Heart left ventricle (tissue), 13 donors: ENCODE results near the gene EIF2AK2.

Source experiments
- CTCF ChIP-seq, 12 donors: fragments of 200-600 bp; sonication (generic) in 4 of 12; IDR thresholded peaks; one replicate each; pipeline versions ENCODE4 v1.5.0 to v1.8.0; 2018 to 2022; ENCODE audit warnings: antibody characterized with exemption in 12 of 12, mild to moderate bottlenecking in 5 of 12
- POLR2A ChIP-seq, 2 donors: fragments of 450-650 bp; IDR thresholded peaks; one replicate each; pipeline ENCODE4 v1.6.1; 2017; ENCODE audit warnings: antibody characterized with exemption in 2 of 2, mild to moderate bottlenecking in 2 of 2, moderate library complexity in 2 of 2
- donor health status: ischemic (EF 13 %, LVEDD 7.1; RV severe dilation, severe dysfunction).
- donor health status: DM: no; HTN: yes; CAD: no.
- donor health status: DM: no; HTN: no; CAD: no.
- donor health status: ischemic (EF 25% LVEDD 6.9; RV normal size, moderate dysfunction).
- donor health status: ischemic (EF 25% LVEDD 5.7; RV mildly dilated, moderate dysfunction).
- donor health status: ischemic (EF 35%, LVEDD 5.7; RV mildly dilated, moderate dysfunction).
- donor health status: nonischemic (EF 11% LVEDD 7.7; RV severe dilation, severe dysfunction).
- donor health status: DM: yes; HTN: yes; CAD: no.
- donor health status: PGD.
- donor health status: ischemic (EF 29% LVEDD 5.4; RV normal size, mild dysfunction).
- donor health status: nonischemic (EF 23%, LVEDD 6.1; RV moderate dilation, normal function).

- no peak for TF ChIP-seq CTCF (IDR thresholded peaks at IDR 0.05)
- TF ChIP-seq POLR2A (IDR thresholded peaks at IDR 0.05): no peak
These were observed 96.3 kb downstream of the EIF2AK2 start for GRCh38 chr2:37060446-37060845.
